Tibial artery (tissue), 4 donors: ENCODE measurements around the gene SPAG4.

Source experiments
- DNase-seq, 2 donors: peaks; one replicate each; pipeline ENCODE4 v3.0.0-alpha.2; 2019
- H3K27ac ChIP-seq, 2 donors: fragments of 200-600 bp; sonication (generic) in 1 of 2; 1 replicate in 1 of 2; 2 replicates in 1 of 2; pipeline ENCODE4 v1.5.1; 2018 to 2019; ENCODE audit warnings: mild to moderate bottlenecking in 1 of 2
- H3K27me3 ChIP-seq, 2 donors: fragments of 200-600 bp; sonication (generic) in 1 of 2; one replicate each; pipeline versions ENCODE4 v1.5.1 to v1.6.0; 2016 to 2019
- H3K36me3 ChIP-seq, 3 donors: fragments of 200-600 bp; sonication (generic) in 2 of 3; one replicate each; pipeline ENCODE4 v1.5.1; 2016 to 2019; ENCODE audit warnings: mild to moderate bottlenecking in 2 of 3
- H3K4me1 ChIP-seq, 4 donors: fragments of 200-600 bp; sonication (generic) in 2 of 4; 1 replicate in 3 of 4; 2 replicates in 1 of 4; pipeline ENCODE4 v1.5.1; 2016 to 2019
- H3K4me3 ChIP-seq, 2 donors: fragments of 200-600 bp; sonication (generic) in 1 of 2; 1 replicate in 1 of 2; 2 replicates in 1 of 2; pipeline ENCODE4 v1.5.1; 2018 to 2019; ENCODE audit warnings: mild to moderate bottlenecking in 2 of 2
- H3K9me3 ChIP-seq, 3 donors: fragments of 200-600 bp; sonication (generic) in 1 of 3; one replicate each; pipeline ENCODE4 v1.5.1; 2016 to 2019
- intact Hi-C: fragments of 100-400 bp; cut with DNase I; formaldehyde crosslinking; loops from one replicate; pipeline ENCODE4 v1.15.0; 2023; ENCODE audit warnings: low total_unique reads
- TF ChIP-seq, protein P1 (sequence below), 2 experiments: fragments of 200-600 bp in 1 of 2; fragments of 450-650 bp in 1 of 2; IDR thresholded peaks; one replicate each; pipeline ENCODE4 v1.5.1; 2017 to 2019; ENCODE audit warnings: antibody characterized with exemption in 2 of 2, mild to moderate bottlenecking in 1 of 2, moderate library complexity in 1 of 2

Gene SPAG4

DNA sequence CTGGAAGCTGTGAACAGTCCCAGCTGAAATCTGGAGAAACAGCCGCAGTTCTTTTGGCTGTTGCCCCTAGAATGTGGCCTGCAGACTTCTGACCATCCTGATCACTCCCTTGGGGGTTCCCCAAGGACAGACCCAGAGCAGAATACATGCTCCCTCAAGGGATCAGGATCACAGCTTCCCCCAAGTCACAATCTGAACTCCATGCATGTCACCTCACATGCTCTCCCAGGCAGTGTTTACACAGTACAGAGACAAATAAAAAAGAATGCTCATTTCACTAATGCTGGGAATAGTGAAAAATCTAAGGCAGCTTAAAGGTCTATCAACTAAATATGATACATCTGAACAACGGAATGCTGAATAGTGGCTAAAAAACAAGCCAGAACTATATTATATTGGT is 20.5 kb downstream of the SPAG4 start:
- TF ChIP-seq, protein P1, sequence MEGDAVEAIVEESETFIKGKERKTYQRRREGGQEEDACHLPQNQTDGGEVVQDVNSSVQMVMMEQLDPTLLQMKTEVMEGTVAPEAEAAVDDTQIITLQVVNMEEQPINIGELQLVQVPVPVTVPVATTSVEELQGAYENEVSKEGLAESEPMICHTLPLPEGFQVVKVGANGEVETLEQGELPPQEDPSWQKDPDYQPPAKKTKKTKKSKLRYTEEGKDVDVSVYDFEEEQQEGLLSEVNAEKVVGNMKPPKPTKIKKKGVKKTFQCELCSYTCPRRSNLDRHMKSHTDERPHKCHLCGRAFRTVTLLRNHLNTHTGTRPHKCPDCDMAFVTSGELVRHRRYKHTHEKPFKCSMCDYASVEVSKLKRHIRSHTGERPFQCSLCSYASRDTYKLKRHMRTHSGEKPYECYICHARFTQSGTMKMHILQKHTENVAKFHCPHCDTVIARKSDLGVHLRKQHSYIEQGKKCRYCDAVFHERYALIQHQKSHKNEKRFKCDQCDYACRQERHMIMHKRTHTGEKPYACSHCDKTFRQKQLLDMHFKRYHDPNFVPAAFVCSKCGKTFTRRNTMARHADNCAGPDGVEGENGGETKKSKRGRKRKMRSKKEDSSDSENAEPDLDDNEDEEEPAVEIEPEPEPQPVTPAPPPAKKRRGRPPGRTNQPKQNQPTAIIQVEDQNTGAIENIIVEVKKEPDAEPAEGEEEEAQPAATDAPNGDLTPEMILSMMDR (IDR thresholded peaks at IDR 0.05) = no peak
- Histone ChIP-seq H3K4me3 (no peak overlapping the region), H3K9me3 (no peaks in the 10 kb centered on the region), H3K36me3 (peaks cover 6 to 18% (median 18%) of the 10 kb centered on the region in 3 donors), H3K27me3 (no peaks in the 10 kb centered on the region), H3K27ac (no peak overlapping the region), H3K4me1 (peaks cover 0 to 36% (median 9%) of the 10 kb centered on the region in 4 donors)
- intact Hi-C loops = no loop called here
- no peak for DNase-seq

DNA sequence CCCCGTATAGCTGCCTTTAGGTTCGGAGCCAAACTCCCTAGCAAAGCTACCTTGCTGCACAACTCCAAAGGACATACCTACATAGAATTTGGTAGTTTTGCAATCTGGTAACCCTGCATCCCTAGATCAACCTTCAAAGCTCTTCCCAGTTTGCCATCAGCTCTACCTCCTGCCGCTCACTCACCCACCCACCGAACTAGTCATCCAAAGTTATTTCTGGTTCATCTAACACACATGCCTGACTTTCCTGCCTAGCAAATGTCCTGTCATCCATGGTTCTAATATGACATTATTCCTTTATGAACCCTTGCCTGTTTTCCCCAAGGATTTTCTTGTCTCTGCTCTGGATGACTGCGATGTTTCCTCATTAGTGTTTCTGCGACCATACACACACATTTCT is 21.6 kb downstream of the SPAG4 start:
- Histone ChIP-seq H3K36me3 (peaks cover 0 to 7% (median 7%) of the 10 kb centered on the region in 3 donors), H3K4me1 (peaks cover 0 to 45% (median 9%) of the 10 kb centered on the region in 4 donors), H3K27me3 (no peaks in the 10 kb centered on the region), H3K27ac (no peak overlapping the region), H3K4me3 (no peak overlapping the region), H3K9me3 (no peaks in the 10 kb centered on the region)
- no peak for DNase-seq
- TF ChIP-seq, protein P1 (IDR thresholded peaks at IDR 0.05) = no peak
- intact Hi-C loops = no loop called here

DNA sequence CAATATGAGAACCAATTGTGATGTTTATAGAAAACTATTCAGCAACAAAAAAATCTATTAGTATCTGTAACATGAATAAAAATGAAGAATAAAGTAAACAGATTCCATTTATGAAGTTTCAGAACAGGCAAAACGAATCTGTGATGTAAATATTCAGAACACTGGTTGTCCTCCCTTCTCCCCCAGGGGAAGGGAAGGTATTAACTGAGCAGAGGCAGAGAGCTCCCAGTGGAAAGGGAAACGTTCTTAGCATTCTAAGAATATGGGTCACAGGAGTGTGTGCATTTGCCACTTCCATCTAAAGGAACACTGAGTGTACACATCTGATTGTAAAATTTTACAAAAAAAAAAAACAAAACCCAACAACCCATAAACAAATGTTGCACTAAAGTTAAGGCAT is 23.1 kb downstream of the SPAG4 start:
- H3K4me1 ChIP-seq = peaks cover 0 to 55% (median 9%) of the 10 kb centered on the region in 4 donors
- H3K4me3 ChIP-seq = no peak overlapping the region
- no peaks in the 10 kb centered on the region for H3K27me3 ChIP-seq
- H3K36me3 ChIP-seq = no peaks in the 10 kb centered on the region
- TF ChIP-seq, protein P1 (IDR thresholded peaks at IDR 0.05) = no peak
- no peaks in the 10 kb centered on the region for H3K9me3 ChIP-seq
- H3K27ac ChIP-seq = no peak overlapping the region
- intact Hi-C loops = no loop called here
- DNase-seq = no peak

DNA sequence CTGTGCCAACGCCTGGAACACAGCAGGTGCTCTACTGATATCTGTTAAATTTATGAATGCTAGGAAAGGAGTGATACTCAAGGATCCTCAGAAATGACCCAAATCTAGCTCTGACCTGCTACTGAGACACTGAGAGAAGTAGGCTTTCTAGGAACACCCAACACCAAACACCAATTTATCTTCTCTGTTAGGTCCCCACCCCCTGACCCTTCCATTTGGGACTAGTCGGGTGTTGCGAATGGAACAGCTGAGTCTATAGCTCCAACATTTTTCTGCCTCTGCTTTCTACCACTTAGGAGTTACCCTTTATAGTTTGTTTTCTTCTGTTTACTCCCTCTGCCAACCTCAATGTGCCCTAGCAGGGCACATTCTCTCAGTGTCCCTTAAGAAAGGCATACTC is 25.1 kb downstream of the SPAG4 start:
- Histone ChIP-seq H3K27ac (no peak overlapping the region), H3K9me3 (no peaks in the 10 kb centered on the region), H3K4me3 (no peak overlapping the region), H3K36me3 (no peaks in the 10 kb centered on the region), H3K4me1 (peaks cover 0 to 55% (median 6%) of the 10 kb centered on the region in 4 donors), H3K27me3 (no peaks in the 10 kb centered on the region)
- DNase-seq = no peak
- TF ChIP-seq, protein P1 (IDR thresholded peaks at IDR 0.05) = no peak
- intact Hi-C loops = no loop called here

DNA sequence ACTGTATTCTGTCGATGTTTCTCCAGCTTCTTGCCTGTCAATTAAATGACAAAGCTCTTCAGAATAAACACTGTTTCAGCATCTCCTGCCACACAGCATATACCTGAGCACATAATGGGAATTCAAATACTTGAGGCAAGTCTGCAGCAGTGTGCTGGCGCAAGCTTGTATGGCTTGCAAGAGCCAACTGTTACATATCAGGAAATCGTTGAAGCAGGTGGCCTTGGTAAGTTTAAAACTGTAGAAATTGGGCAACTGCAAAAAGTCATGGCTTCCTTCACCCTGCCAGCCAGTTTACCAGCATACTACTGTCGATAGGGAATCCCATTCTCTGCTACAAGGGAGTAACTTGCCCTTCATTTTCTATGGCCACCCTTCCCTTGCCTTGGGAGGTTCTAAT is 26.1 kb downstream of the SPAG4 start:
- intact Hi-C loops = no loop called here
- Histone ChIP-seq H3K27me3 (no peaks in the 10 kb centered on the region), H3K4me3 (no peak overlapping the region), H3K36me3 (no peaks in the 10 kb centered on the region), H3K4me1 (peaks cover 0 to 46% (median 2%) of the 10 kb centered on the region in 4 donors), H3K27ac (no peak overlapping the region), H3K9me3 (no peaks in the 10 kb centered on the region)
- no peak for DNase-seq
- TF ChIP-seq, protein P1 (IDR thresholded peaks at IDR 0.05) = no peak

DNA sequence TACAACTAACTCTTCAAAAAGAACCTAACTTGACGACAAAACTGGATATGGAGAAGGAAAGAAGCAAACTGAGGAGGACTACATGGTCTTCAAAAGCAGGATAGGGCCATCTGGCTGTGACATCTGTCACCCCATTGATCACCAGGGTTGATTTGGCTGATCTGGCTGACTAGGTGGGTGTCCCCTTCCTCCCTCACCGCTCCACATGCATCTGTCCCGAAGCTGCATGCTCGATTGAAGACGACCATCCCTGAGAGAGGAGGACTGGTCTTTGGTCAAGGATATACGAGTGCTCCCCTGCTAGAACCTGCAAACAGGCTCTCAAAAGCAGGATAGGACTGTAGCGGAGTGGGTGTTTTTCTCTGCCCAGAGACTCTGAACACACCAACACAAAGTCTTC is 27.4 kb downstream of the SPAG4 start:
- Histone ChIP-seq H3K4me1 (peaks cover 0 to 36% (median 2%) of the 10 kb centered on the region in 4 donors), H3K4me3 (no peak overlapping the region), H3K9me3 (no peaks in the 10 kb centered on the region), H3K36me3 (no peaks in the 10 kb centered on the region), H3K27ac (no peak overlapping the region), H3K27me3 (no peaks in the 10 kb centered on the region)
- TF ChIP-seq, protein P1 (IDR thresholded peaks at IDR 0.05) = no peak
- intact Hi-C loops = no loop called here
- no peak for DNase-seq
